Suprapubic skin (tissue), 4 donors: Measurements from ENCODE around the gene CLDN12. TPM values are rescaled to one million over a fixed set of nuclear protein-coding genes. Genes with fewer than 3 reads are reported as not detected.

Experiments used
- DNase-seq, 2 donors: peaks; one replicate each; pipeline ENCODE4 v3.0.0-alpha.2; 2019; ENCODE audit warnings: low spot score in 2 of 2
- H3K27ac ChIP-seq: fragments of 200-600 bp; sonication (generic); one replicate; pipeline ENCODE4 v1.5.1; 2019
- H3K27me3 ChIP-seq: fragments of 200-600 bp; sonication (generic); one replicate; pipeline ENCODE4 v1.5.1; 2019
- H3K36me3 ChIP-seq: fragments of 200-600 bp; sonication (generic); one replicate; pipeline ENCODE4 v1.5.1; 2019
- H3K4me1 ChIP-seq: fragments of 200-600 bp; sonication (generic); one replicate; pipeline ENCODE4 v1.5.1; 2019
- H3K4me3 ChIP-seq: fragments of 200-600 bp; sonication (generic); one replicate; pipeline ENCODE4 v1.5.1; 2019; ENCODE audit warnings: mild to moderate bottlenecking
- H3K9me3 ChIP-seq: fragments of 200-600 bp; sonication (generic); one replicate; pipeline ENCODE4 v1.5.1; 2019
- EP300 ChIP-seq: sonication (generic); formaldehyde crosslinking; IDR thresholded peaks from one replicate; pipeline ENCODE4 v1.6.1; 2017; ENCODE audit warnings: antibody characterized with exemption
- POLR2A ChIP-seq, 2 donors: fragments of 450-650 bp; IDR thresholded peaks; one replicate each; pipeline ENCODE4 v1.6.1; 2017; ENCODE audit warnings: antibody characterized with exemption in 2 of 2, mild to moderate bottlenecking in 2 of 2, moderate library complexity in 2 of 2
- POLR2AphosphoS5 ChIP-seq, 3 donors: sonication (generic); formaldehyde crosslinking; IDR thresholded peaks; one replicate each; pipeline ENCODE4 v1.6.1; 2017; ENCODE audit warnings: antibody characterized with exemption in 3 of 3
- WGBS: methylation state at CpG from one replicate; pipeline ENCODE4 v1.1.5; 2018; 5-methylcytosine and 5-hydroxymethylcytosine counted together
- total RNA-seq, 4 donors: library from RNA; depleted of rRNA; stranded (reverse); fragments of >200 nt; gene quantifications; one replicate each; pipeline ENCODE4 v1.1.0, GENCODE V29; 2016
- TF ChIP-seq, protein P1 (sequence below), 2 donors: fragments of 200-600 bp in 1 of 2; fragments of 450-650 bp in 1 of 2; sonication (generic) in 1 of 2; IDR thresholded peaks; one replicate each; pipeline ENCODE4 v1.5.1; 2016 to 2019; ENCODE audit warnings: antibody characterized with exemption in 2 of 2, mild to moderate bottlenecking in 1 of 2, moderate library complexity in 1 of 2

The CLDN12 gene
- 10 to 100 TPM in 3 of 4 donors, 1 to 10 TPM in 1; 9.8 to 24.2 (median 17.7) TPM for total RNA-seq

DNA sequence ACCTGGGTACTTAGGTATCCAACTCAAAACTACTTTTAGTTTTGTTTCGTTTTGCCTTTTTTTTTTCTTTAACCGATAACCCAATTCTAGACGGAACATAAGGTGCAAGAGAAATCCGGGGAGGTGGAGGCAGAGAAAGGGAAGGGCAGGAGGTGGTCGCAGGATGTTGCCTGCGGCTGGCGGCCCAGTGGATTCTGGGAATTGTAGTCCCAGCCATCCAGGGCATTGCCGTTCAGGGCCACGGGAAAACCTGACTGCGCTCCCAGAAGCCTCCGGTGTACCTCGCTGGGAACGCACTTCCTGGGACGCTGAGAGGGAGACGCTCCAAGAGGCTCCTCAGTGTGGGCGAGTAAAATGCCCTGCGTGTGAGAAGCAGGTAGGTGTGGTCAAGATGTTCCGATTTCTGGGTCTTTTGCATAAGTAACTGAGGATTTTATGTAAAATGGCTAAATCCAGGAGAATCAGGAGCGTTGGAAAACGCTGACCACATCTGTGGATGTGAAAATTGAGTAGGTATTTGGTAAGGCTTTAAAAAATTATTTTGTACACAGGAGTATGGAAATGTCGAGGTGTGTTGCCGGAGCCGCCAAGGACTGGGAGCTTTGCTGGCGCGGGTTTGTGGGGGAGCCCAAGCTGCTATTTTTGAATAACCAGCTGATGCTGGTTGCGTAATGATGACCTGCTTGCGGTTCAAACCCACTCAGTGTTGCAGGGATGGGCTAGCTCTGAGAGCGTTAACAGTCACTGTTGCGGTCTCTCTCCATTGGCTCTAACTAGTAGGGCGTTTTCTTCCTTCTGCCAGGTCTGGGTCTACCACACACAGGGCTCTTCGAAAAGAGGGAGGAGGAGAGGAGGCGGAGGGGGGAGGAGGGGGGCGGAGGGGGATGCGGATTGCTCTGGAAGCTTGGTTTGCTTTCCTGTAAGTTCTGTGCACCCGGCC, at the start of gene CLDN12:
Gene CLDN12, plus strand, starts transcription at position 288 of the 940 bp plus-strand sequence. CDS start 9,216 bp downstream, outside the sequence.
- WGBS = under 1% methylated on average over 31 of the region's 35 CpGs
- H3K4me1 ChIP-seq = peaks cover 13% of the 10 kb centered on the region
- peak; percentile 89 to 90 for DNase-seq
- H3K27ac ChIP-seq = peak within 1 kb of the TSS; percentile 91
- no peaks in the 10 kb centered on the region for H3K27me3 ChIP-seq
- TF ChIP-seq POLR2AphosphoS5 (IDR thresholded peaks at IDR 0.05) (peak in 1 of 3 donors; percentile 55), EP300 (no peak), POLR2A (IDR thresholded peaks at IDR 0.05) (peak in 1 of 2 donors; percentile 5)
- TF ChIP-seq, protein P1, sequence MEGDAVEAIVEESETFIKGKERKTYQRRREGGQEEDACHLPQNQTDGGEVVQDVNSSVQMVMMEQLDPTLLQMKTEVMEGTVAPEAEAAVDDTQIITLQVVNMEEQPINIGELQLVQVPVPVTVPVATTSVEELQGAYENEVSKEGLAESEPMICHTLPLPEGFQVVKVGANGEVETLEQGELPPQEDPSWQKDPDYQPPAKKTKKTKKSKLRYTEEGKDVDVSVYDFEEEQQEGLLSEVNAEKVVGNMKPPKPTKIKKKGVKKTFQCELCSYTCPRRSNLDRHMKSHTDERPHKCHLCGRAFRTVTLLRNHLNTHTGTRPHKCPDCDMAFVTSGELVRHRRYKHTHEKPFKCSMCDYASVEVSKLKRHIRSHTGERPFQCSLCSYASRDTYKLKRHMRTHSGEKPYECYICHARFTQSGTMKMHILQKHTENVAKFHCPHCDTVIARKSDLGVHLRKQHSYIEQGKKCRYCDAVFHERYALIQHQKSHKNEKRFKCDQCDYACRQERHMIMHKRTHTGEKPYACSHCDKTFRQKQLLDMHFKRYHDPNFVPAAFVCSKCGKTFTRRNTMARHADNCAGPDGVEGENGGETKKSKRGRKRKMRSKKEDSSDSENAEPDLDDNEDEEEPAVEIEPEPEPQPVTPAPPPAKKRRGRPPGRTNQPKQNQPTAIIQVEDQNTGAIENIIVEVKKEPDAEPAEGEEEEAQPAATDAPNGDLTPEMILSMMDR (IDR thresholded peaks at IDR 0.05) = no peak
- H3K9me3 ChIP-seq = no peaks in the 10 kb centered on the region
- peak within 1 kb of the TSS; percentile 64 for H3K4me3 ChIP-seq
- peaks cover 19% of the 10 kb centered on the region for H3K36me3 ChIP-seq

DNA sequence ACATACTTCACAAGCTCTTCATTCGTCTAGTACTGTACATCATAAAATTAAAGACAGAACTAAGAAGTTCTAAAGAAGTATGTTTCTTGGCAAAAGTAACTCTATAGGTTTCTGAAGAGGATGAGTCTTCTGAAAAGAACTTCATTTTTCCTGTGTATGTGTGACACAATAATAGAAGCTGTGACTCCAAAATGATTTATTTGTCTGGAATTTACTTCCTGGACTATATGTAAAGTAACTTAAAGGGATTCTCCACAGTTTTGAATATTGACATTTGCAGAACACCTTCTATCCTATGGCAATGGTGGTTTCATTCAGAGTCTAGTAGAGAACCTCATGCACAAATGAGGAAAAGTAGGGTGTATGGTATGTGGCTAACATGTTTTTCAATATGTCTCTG, 19.8 kb upstream of the CLDN12 start:
- Histone ChIP-seq H3K36me3 (peaks cover 73% of the 10 kb centered on the region), H3K27me3 (no peaks in the 10 kb centered on the region), H3K4me1 (no peaks in the 10 kb centered on the region), H3K9me3 (no peaks in the 10 kb centered on the region), H3K4me3 (no peak overlapping the region), H3K27ac (no peak overlapping the region)
- TF ChIP-seq POLR2A (IDR thresholded peaks at IDR 0.05) = no peak
- no peak for TF ChIP-seq EP300
- TF ChIP-seq, protein P1 (IDR thresholded peaks at IDR 0.05) = no peak
- TF ChIP-seq POLR2AphosphoS5 (IDR thresholded peaks at IDR 0.05) = no peak
- no peak for DNase-seq
- 82% methylated on average over 1 of the region's 1 CpG for WGBS

DNA sequence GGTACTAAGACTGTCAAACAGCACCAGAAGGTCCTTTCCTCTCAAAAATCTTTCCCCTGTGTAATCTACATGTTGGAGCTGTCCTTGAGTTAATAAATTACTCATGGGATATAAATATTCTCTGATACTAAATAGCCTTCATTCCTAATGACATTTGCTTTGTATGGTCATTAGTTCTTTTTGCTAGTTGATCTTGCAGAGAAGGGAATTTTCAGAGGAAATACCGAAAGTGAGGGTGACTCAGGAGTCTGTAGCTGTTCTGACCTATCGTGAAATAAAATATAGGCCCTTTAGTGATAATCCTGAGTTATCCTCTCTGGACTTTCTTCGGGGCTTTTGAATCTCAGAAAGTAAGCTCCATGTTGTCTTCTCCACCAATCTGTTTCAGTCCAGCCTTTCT, 19.4 kb upstream of the CLDN12 start:
- Histone ChIP-seq H3K27me3 (no peaks in the 10 kb centered on the region), H3K9me3 (no peaks in the 10 kb centered on the region), H3K4me1 (no peaks in the 10 kb centered on the region), H3K36me3 (peaks cover 69% of the 10 kb centered on the region), H3K4me3 (no peak overlapping the region), H3K27ac (no peak overlapping the region)
- 93% methylated on average over 3 of the region's 3 CpGs for WGBS
- DNase-seq = no peak
- TF ChIP-seq EP300 = no peak
- no peak for TF ChIP-seq POLR2A (IDR thresholded peaks at IDR 0.05)
- no peak for TF ChIP-seq POLR2AphosphoS5 (IDR thresholded peaks at IDR 0.05)
- TF ChIP-seq, protein P1 (IDR thresholded peaks at IDR 0.05) = no peak

DNA sequence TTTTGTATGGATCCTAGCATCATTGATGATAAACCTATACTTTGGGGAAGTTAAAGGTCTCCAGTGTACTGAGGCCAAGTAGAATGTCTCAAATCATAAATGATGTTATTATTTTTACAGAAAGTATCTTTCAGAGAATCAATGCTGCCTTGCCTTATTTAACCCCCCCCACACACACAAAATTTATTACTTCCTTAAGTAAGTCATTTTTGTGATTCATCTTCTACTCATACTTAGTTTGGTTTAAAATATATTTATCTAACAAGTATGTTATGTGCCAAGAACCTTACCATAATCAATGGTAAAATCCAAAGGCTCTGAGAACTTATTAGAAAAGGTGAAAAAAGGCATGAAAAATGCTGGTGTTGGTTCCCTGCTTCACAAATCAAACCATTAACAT, 18.8 kb upstream of the CLDN12 start:
- TF ChIP-seq POLR2AphosphoS5 (IDR thresholded peaks at IDR 0.05) = no peak
- no peak for TF ChIP-seq POLR2A (IDR thresholded peaks at IDR 0.05)
- peaks cover 63% of the 10 kb centered on the region for H3K36me3 ChIP-seq
- no peaks in the 10 kb centered on the region for H3K27me3 ChIP-seq
- H3K9me3 ChIP-seq = no peaks in the 10 kb centered on the region
- H3K27ac ChIP-seq = no peak overlapping the region
- no peaks in the 10 kb centered on the region for H3K4me1 ChIP-seq
- DNase-seq = no peak
- H3K4me3 ChIP-seq = no peak overlapping the region

DNA sequence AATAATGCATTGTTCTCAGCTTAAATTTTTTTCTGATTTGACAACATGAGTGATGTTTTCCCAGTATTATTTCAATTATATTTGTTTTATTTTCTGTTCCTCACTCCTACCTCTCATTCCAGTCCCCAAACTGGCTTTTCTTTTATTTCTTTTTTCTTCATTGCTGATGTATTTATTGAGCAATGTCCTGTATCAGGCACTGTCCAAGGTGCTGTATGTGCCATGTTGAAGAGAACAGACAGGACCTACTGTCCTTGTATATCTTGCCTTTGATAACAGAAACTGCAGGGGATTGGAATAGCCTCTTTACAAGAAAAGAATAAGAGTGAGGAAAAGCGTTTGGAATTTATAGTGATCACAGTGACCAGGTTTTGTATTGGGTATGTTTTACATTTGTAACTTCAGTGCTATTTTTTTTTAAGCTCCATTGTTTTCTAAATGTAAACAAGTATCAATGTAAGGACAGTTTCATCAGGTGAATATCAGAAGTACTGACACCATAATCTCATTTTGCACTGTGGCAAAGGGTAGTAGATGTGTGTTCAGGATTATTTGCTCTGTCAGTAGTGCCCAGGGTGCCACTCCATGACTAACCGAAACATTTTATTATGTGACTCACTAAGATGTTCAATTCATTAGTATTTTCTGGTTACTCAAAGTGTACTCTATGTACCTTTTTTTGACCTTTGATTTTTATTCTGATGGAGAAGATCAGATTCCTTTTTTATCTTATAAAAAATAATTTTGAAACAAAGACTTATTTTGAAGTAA, 15.6 kb upstream of the CLDN12 start:
- WGBS = 93% methylated on average over 2 of the region's 2 CpGs
- no peak for TF ChIP-seq EP300
- TF ChIP-seq POLR2A (IDR thresholded peaks at IDR 0.05) = no peak
- DNase-seq = no peak

DNA sequence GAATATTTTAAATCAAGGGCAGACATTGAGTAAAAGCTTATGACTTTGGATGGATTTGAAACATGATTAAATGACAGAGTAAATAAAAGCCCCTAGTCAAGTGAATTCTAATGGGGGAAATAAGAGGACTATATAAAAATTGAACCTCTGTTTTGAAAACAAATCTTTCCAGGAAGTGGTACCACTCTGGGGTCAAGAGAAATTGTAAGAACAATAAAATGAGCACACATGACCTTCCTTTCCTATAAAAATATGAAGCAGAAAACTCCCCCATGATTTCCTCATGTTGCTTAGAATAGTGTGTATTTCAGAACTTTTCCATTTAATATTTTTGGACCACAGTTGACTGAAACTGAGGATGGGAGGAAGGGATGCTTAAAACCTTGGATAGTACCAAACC, 12.3 kb upstream of the CLDN12 start:
- H3K4me1 ChIP-seq = no peaks in the 10 kb centered on the region
- no peak overlapping the region for H3K4me3 ChIP-seq
- no peak overlapping the region for H3K27ac ChIP-seq
- DNase-seq = no peak
- no peaks in the 10 kb centered on the region for H3K9me3 ChIP-seq
- H3K27me3 ChIP-seq = no peaks in the 10 kb centered on the region
- no peaks in the 10 kb centered on the region for H3K36me3 ChIP-seq
- TF ChIP-seq, protein P1 (IDR thresholded peaks at IDR 0.05) = no peak
- TF ChIP-seq POLR2A (IDR thresholded peaks at IDR 0.05) (no peak), EP300 (no peak), POLR2AphosphoS5 (IDR thresholded peaks at IDR 0.05) (no peak)

More for the DNA sequence above, 15.6 kb upstream of the CLDN12 start:
- H3K36me3 ChIP-seq = peaks cover 32% of the 10 kb centered on the region
- no peaks in the 10 kb centered on the region for H3K27me3 ChIP-seq
- no peak overlapping the region for H3K27ac ChIP-seq
- H3K4me1 ChIP-seq = no peaks in the 10 kb centered on the region
- H3K4me3 ChIP-seq = no peak overlapping the region
- H3K9me3 ChIP-seq = no peaks in the 10 kb centered on the region
